SU-DHL-6 (cell line): ENCODE measurements around the gene CERT1.

Experiments used
- EZH2phosphoT487 ChIP-seq: fragments of 200-600 bp; sonication (generic), shearing (Covaris generic); conservative IDR thresholded peaks from 2 replicates; pipeline ENCODE4 v1.6.1; 2018; ENCODE audit warnings: mild to moderate bottlenecking, antibody characterized with exemption, low read length, moderate library complexity, mixed read lengths
- TF ChIP-seq, protein P1 (sequence below): fragments of 200-600 bp; sonication (generic); IDR thresholded peaks from one replicate; pipeline ENCODE4 v1.5.1; 2017; ENCODE audit warnings: antibody characterized with exemption, mild to moderate bottlenecking, low read length, moderate library complexity; ENCODE audit not compliant: insufficient read depth, poor library complexity, severe bottlenecking

- TF ChIP-seq, protein P1, sequence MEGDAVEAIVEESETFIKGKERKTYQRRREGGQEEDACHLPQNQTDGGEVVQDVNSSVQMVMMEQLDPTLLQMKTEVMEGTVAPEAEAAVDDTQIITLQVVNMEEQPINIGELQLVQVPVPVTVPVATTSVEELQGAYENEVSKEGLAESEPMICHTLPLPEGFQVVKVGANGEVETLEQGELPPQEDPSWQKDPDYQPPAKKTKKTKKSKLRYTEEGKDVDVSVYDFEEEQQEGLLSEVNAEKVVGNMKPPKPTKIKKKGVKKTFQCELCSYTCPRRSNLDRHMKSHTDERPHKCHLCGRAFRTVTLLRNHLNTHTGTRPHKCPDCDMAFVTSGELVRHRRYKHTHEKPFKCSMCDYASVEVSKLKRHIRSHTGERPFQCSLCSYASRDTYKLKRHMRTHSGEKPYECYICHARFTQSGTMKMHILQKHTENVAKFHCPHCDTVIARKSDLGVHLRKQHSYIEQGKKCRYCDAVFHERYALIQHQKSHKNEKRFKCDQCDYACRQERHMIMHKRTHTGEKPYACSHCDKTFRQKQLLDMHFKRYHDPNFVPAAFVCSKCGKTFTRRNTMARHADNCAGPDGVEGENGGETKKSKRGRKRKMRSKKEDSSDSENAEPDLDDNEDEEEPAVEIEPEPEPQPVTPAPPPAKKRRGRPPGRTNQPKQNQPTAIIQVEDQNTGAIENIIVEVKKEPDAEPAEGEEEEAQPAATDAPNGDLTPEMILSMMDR: no peak
- TF ChIP-seq EZH2phosphoT487: no peak
Measured at GRCh38 chr5:75546830-75547229, 35.4 kb upstream of the CERT1 start.
